Measurements from ENCODE around the gene KRTAP10-3.
"Not testable (repeated sequence)": the region's sequence is repeated elsewhere in the genome, so short reads cannot be mapped to it uniquely, and the experiment has no call there.

The KRTAP10-3 gene

DNA sequence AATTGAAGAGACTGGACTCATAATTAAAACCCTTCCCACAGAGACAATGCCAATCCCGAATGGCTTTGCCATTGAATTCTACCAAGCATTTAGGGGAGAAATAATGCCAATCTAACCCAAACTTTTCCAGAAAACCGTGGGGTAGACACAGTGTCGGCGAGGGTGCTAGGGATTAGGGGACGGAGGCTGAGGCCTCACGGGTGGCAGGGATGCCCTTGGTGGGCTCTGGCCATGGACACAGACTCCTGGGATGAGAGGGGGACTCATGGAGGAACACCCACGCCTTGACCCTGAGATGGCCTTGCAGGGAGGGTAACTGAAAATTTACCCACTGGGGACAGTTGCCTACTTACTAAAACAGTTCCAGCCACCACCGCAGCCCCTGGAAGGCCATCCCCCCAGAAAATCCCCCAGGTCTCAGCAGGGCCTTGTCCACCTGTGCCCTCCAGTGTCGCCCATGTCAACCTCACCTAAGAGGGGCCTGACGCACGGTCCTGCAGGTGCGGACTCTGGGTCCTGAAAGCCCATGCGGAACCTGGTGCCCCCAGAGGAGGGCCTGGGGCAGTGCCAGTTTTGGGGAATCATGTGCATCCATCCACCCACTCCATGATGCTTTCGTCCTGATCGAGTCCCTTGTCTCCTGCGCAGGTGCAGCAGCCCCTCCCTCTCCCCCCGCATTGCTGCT is 19.9 kb upstream of the KRTAP10-3 start:
- H3K79me2 ChIP-seq, result no peaks in the 10 kb centered on the region
- no peak for TF ChIP-seq CTCF (IDR thresholded peaks at IDR 0.05)
- no peak overlapping the region for H3K9ac ChIP-seq
- H3K4me1 ChIP-seq, result no peaks in the 10 kb centered on the region
- no peak overlapping the region for H2AFZ ChIP-seq
- no peak overlapping the region for H3K4me3 ChIP-seq (ENCODE audit: low read depth, low read length)
- H3K9me3 ChIP-seq (ENCODE audit: control insufficient read depth, low read length), result no peaks in the 10 kb centered on the region
- H3K36me3 ChIP-seq (ENCODE audit: control insufficient read depth, insufficient read depth, low read length), result no peaks in the 10 kb centered on the region
- H3K27me3 ChIP-seq (ENCODE audit: control insufficient read depth, insufficient read depth, low read length), result no peaks in the 10 kb centered on the region
- H3K27ac ChIP-seq, result no peak overlapping the region
- H3K4me2 ChIP-seq (ENCODE audit: low read length), result no peak overlapping the region

GRCh38 chr21:44576025-44576420 is 17.4 kb upstream of the KRTAP10-3 start:
- Histone ChIP-seq H3K79me2 (no peaks in the 10 kb centered on the region), H3K27me3 (ENCODE audit: control insufficient read depth, insufficient read depth, low read length) (no peaks in the 10 kb centered on the region), H3K4me2 (ENCODE audit: low read length) (no peak overlapping the region), H3K27ac (no peak overlapping the region), H2AFZ (no peak overlapping the region), H3K9ac (no peak overlapping the region), H3K9me3 (ENCODE audit: control insufficient read depth, low read length) (no peaks in the 10 kb centered on the region), H3K4me3 (ENCODE audit: low read depth, low read length) (no peak overlapping the region), H3K4me1 (no peaks in the 10 kb centered on the region), H3K36me3 (ENCODE audit: control insufficient read depth, insufficient read depth, low read length) (no peaks in the 10 kb centered on the region)
- TF ChIP-seq CTCF (IDR thresholded peaks at IDR 0.05), result no peak

DNA sequence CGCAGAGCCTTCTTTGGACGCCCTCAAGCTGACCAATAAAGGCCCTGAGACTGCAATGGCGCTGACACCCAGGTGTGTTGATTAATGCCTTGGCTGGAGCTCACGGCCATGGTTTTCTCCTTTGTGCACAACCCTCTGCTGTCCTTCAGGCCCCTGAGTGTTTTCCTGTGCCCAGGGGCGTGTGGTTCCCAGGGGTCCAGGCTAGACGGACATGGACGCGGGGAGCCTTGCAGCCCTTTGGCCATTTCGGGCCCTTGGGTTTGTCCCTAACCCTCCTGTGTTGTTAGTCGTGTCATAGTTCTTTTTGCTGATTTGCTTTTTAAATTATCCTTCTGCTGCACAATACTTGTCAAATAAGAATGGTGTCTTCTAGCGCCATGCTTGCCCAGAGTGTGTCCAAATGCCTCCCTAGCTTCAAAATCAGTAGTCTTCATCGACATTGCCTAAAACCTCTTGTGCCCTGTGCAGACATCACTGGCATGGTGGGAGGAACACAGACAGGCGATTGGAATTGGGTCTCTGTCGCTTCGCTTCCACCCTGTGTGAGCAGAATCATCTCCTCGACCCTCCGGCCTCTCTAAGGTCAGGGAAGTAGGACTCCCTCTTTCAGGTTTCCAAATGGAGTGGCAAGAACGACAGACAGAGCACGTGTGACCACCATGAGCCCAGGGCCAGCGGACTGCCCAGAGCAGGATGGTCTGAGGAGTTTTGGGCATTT is 16.9 kb upstream of the KRTAP10-3 start:
- Histone ChIP-seq H3K36me3 (ENCODE audit: control insufficient read depth, insufficient read depth, low read length) (no peaks in the 10 kb centered on the region), H3K9me3 (ENCODE audit: control insufficient read depth, low read length) (no peaks in the 10 kb centered on the region), H3K9ac (no peak overlapping the region), H3K27me3 (ENCODE audit: control insufficient read depth, insufficient read depth, low read length) (no peaks in the 10 kb centered on the region), H3K4me3 (ENCODE audit: low read depth, low read length) (no peak overlapping the region), H2AFZ (no peak overlapping the region), H3K27ac (no peak overlapping the region), H3K4me2 (ENCODE audit: low read length) (no peak overlapping the region), H3K4me1 (no peaks in the 10 kb centered on the region), H3K79me2 (no peaks in the 10 kb centered on the region)
- TF ChIP-seq CTCF (IDR thresholded peaks at IDR 0.05), result no peak

- Histone ChIP-seq H3K27me3 (ENCODE audit: control insufficient read depth, insufficient read depth, low read length) (no peaks in the 10 kb centered on the region), H3K4me1 (no peaks in the 10 kb centered on the region), H3K9me3 (ENCODE audit: control insufficient read depth, low read length) (no peaks in the 10 kb centered on the region), H3K4me3 (ENCODE audit: low read depth, low read length) (no peak overlapping the region), H3K9ac (no peak overlapping the region), H3K4me2 (ENCODE audit: low read length) (no peak overlapping the region), H2AFZ (no peak overlapping the region), H3K36me3 (ENCODE audit: control insufficient read depth, insufficient read depth, low read length) (no peaks in the 10 kb centered on the region), H3K79me2 (no peaks in the 10 kb centered on the region), H3K27ac (no peak overlapping the region)
- TF ChIP-seq CTCF (IDR thresholded peaks at IDR 0.05), result no peak
These were observed 16.1 kb upstream of the KRTAP10-3 start for GRCh38 chr21:44574457-44575306.

DNA sequence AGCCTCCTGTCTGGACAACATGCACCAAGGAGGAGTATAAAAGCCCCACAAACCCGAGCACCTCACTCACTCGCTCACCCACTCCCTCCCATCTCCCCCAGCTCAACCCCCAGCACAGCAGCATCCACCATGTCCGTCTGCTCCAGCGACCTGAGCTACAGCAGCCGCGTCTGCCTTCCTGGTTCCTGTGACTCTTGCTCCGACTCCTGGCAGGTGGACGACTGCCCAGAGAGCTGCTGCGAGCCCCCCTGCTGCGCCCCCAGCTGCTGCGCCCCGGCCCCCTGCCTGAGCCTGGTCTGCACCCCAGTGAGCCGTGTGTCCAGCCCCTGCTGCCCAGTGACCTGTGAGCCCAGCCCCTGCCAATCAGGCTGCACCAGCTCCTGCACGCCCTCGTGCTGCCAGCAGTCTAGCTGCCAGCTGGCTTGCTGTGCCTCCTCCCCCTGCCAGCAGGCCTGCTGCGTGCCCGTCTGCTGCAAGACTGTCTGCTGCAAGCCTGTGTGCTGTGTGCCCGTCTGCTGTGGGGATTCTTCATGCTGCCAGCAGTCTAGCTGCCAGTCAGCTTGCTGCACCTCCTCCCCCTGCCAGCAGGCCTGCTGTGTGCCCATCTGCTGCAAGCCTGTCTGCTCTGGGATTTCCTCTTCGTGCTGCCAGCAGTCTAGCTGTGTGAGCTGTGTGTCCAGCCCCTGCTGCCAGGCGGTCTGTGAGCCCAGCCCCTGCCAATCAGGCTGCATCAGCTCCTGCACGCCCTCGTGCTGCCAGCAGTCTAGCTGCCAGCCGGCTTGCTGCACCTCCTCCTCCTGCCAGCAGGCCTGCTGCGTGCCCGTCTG is 15.2 kb upstream of the KRTAP10-3 start, which contains the start of gene KRTAP10-4:
Gene KRTAP10-4, plus strand, starts transcription at position 100 of the 827 bp plus-strand sequence. Its CDS starts 30 bp downstream, at position 130.
- H3K79me2 ChIP-seq; H3K9ac ChIP-seq; H2AFZ ChIP-seq; H3K4me1 ChIP-seq; H3K4me3 ChIP-seq (ENCODE audit: low read depth, low read length); H3K4me2 ChIP-seq (ENCODE audit: low read length); H3K9me3 ChIP-seq (ENCODE audit: control insufficient read depth, low read length); H3K27me3 ChIP-seq (ENCODE audit: control insufficient read depth, insufficient read depth, low read length); H3K36me3 ChIP-seq (ENCODE audit: control insufficient read depth, insufficient read depth, low read length); H3K27ac ChIP-seq: not testable (repeated sequence)

All from parathyroid adenoma (tissue), 2 donors.